SKM-1 treated with dmso at 0.1 percent for 144 hours (cell line): ENCODE results near the gene NOPCHAP1.
"Not testable (repeated sequence)": the region's sequence is repeated elsewhere in the genome, so short reads cannot be mapped to it uniquely, and the experiment has no call there.

ENCODE experiments used
- DNase-seq: peaks from one replicate; lab custom pipeline; 2025; ENCODE audit not compliant: unreplicated experiment; lab: John Stamatoyannopoulos, UW

Gene NOPCHAP1

GRCh38 chr12:104964167-104964855 is 21.8 kb upstream of the NOPCHAP1 start:
- no peak for DNase-seq

- no peak for DNase-seq
Measured at GRCh38 chr12:104964856-104965205, 21.3 kb upstream of the NOPCHAP1 start.

- no peak for DNase-seq
Measured at GRCh38 chr12:104966677-104967076, 19.4 kb upstream of the NOPCHAP1 start.

GRCh38 chr12:104969343-104969742 is 16.8 kb upstream of the NOPCHAP1 start:
- no peak for DNase-seq

- no peak for DNase-seq
Measured at GRCh38 chr12:104971306-104971705, 14.8 kb upstream of the NOPCHAP1 start.

- DNase-seq, result no peak
Measured at GRCh38 chr12:104973250-104973649, 12.9 kb upstream of the NOPCHAP1 start.

- DNase-seq, result peak; percentile 51
Measured at GRCh38 chr12:104974626-104975290, 11.4 kb upstream of the NOPCHAP1 start.

GRCh38 chr12:104975587-104976343 is 10.4 kb upstream of the NOPCHAP1 start:
- no peak for DNase-seq

- no peak for DNase-seq
Measured at GRCh38 chr12:104976703-104977102, 9.4 kb upstream of the NOPCHAP1 start.

GRCh38 chr12:104977688-104978087 is 8.4 kb upstream of the NOPCHAP1 start:
- not testable (repeated sequence) for DNase-seq

GRCh38 chr12:104985206-104985605 is 910 bp upstream of the NOPCHAP1 start:
- no peak for DNase-seq

GRCh38 chr12:104990950-104991349 is 4.8 kb downstream of the NOPCHAP1 start:
- no peak for DNase-seq

GRCh38 chr12:104991565-104992128 is 5.5 kb downstream of the NOPCHAP1 start:
- DNase-seq, result no peak

GRCh38 chr12:104994336-104994735 is 8.2 kb downstream of the NOPCHAP1 start:
- no peak for DNase-seq

- DNase-seq, result no peak
Measured at GRCh38 chr12:104997541-104997940, 11.4 kb downstream of the NOPCHAP1 start.

- DNase-seq, result no peak
Measured at GRCh38 chr12:104998423-104999346, 12.6 kb downstream of the NOPCHAP1 start.

GRCh38 chr12:104999347-104999685 is 13.2 kb downstream of the NOPCHAP1 start:
- no peak for DNase-seq

GRCh38 chr12:105001476-105001875 is 15.4 kb downstream of the NOPCHAP1 start:
- no peak for DNase-seq

GRCh38 chr12:105013892-105014291 is 27.8 kb downstream of the NOPCHAP1 start:
- no peak for DNase-seq

- no peak for DNase-seq
Measured at GRCh38 chr12:105014603-105015002, 28.5 kb downstream of the NOPCHAP1 start.

GRCh38 chr12:105015543-105015942 is 29.4 kb downstream of the NOPCHAP1 start:
- DNase-seq, result no peak
